Fibroblast of lung (primary cell): ENCODE results near the gene SH3PXD2A. TPM values are rescaled to one million over a fixed set of nuclear protein-coding genes. Genes with fewer than 3 reads are reported as not detected.

Experiments used
- DNase-seq, 2 donors: peaks; one replicate each; pipeline versions ENCODE4 v3.0.0 to v3.0.0-alpha.2; 2010; ENCODE audit warnings: low read depth in 2 of 2
- H2AFZ ChIP-seq: 2 replicates; pipeline ENCODE4 v1.5.1; 2012; ENCODE audit warnings: low read length, control low read depth, inconsistent platforms
- H3K27ac ChIP-seq: 2 replicates; pipeline ENCODE4 v1.5.1; 2011; ENCODE audit warnings: low read length, control low read depth; ENCODE audit not compliant: insufficient read depth
- H3K27me3 ChIP-seq: 2 replicates; pipeline ENCODE4 v1.5.1; 2011; ENCODE audit warnings: mild to moderate bottlenecking, low read length; ENCODE audit not compliant: control insufficient read depth, insufficient read depth
- H3K36me3 ChIP-seq: 2 replicates; pipeline ENCODE4 v1.5.1; 2011; ENCODE audit warnings: low read length; ENCODE audit not compliant: control insufficient read depth, insufficient read depth
- H3K4me1 ChIP-seq: 2 replicates; pipeline ENCODE4 v1.5.1; 2011; ENCODE audit warnings: low read length; ENCODE audit not compliant: control insufficient read depth, insufficient read depth; ENCODE audit errors: extremely low read depth
- H3K4me2 ChIP-seq: 2 replicates; pipeline ENCODE4 v1.5.1; 2011; ENCODE audit warnings: low read length, control low read depth; ENCODE audit not compliant: insufficient read depth; ENCODE audit errors: extremely low read depth
- H3K4me3 ChIP-seq, 4 experiments: fragments of 200-600 bp in 1 of 4; sonication (generic) in 1 of 4; replicated peaks in 1 of 4; 2 replicates each; pipeline ENCODE4 v1.5.1; 2011 to 2016; ENCODE audit warnings: low read length in 4 of 4, low read depth in 3 of 4, mild to moderate bottlenecking in 3 of 4, control low read depth in 2 of 4, inconsistent platforms in 1 of 4, mixed read lengths in 1 of 4; ENCODE audit not compliant: insufficient read depth in 1 of 4; ENCODE audit errors: control extremely low read depth in 1 of 4
- H3K79me2 ChIP-seq: 2 replicates; pipeline ENCODE4 v1.5.1; 2012; ENCODE audit warnings: mild to moderate bottlenecking, low read length, inconsistent platforms; ENCODE audit not compliant: control insufficient read depth, insufficient read depth
- H3K9ac ChIP-seq: 2 replicates; pipeline ENCODE4 v1.5.1; 2011; ENCODE audit warnings: mild to moderate bottlenecking, low read length, control low read depth; ENCODE audit not compliant: insufficient read depth
- H3K9me3 ChIP-seq: 2 replicates; pipeline ENCODE4 v1.5.1; 2012; ENCODE audit warnings: low read depth, low read length; ENCODE audit not compliant: control insufficient read depth, insufficient read depth
- H4K20me1 ChIP-seq: 2 replicates; pipeline ENCODE4 v1.5.1; 2011; ENCODE audit warnings: low read length; ENCODE audit not compliant: control insufficient read depth, insufficient read depth; ENCODE audit errors: extremely low read depth
- EZH2 ChIP-seq: IDR thresholded peaks from 2 replicates; pipeline ENCODE4 v1.5.1; 2012; ENCODE audit warnings: low read length, control low read depth, mild to moderate bottlenecking; ENCODE audit errors: missing control alignments
- polyA plus RNA-seq, 2 donors: library from polyadenylated mRNA; depleted of rRNA in 1 of 2; stranded (reverse) in 1 of 2; unstranded in 1 of 2; fragments of >200 nt; gene quantifications; 2 replicates each; pipeline ENCODE4 v1.2.1, GENCODE V29; 2011 to 2012; ENCODE audit warnings: missing spikeins in 1 of 2
- total RNA-seq: library from RNA; depleted of rRNA; stranded (reverse); fragments of >200 nt; gene quantifications from 2 replicates; pipeline ENCODE4 v1.2.1, GENCODE V29; 2014
- TF ChIP-seq, protein P1 (sequence below), 2 donors: IDR thresholded peaks in 1 of 2; conservative IDR thresholded peaks in 1 of 2; 1 replicate in 1 of 2; 2 replicates in 1 of 2; pipeline ENCODE4 v1.5.1; 2011 to 2012; ENCODE audit warnings: low read length in 2 of 2, control low read depth in 1 of 2, inconsistent platforms in 1 of 2, low read depth in 1 of 2, mild to moderate bottlenecking in 1 of 2

The SH3PXD2A gene
- total and polyA plus RNA-seq, 2 donors (not counting 1 experiment from before 2014, with no cell fraction given) = 25.5 to 33.2 TPM

DNA sequence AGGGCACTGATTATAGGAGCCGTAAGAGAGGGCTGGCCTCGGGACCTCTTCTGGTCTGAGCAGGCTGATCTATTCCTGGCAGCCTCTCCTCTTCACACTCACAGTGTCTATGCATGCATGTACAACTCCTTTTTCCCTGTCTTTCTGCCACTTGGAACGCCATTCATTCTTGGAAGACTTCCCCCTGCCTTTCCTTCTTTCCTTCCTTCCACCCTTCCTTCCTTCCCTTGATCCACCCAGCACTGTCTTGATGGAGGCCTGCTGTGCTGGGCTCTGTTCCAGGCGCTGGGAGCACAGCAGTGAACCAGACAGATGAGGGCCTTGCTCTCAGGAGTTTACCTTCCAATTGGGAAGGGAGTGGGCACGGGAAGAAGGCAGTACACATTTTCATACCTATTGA is 114.8 kb downstream of the SH3PXD2A start:
- Histone ChIP-seq H3K79me2 (no peaks in the 10 kb centered on the region), H2AFZ (no peak overlapping the region), H3K9me3 (no peaks in the 10 kb centered on the region), H3K27ac (no peak overlapping the region), H3K4me2 (no peak overlapping the region), H3K4me3 (no peak overlapping the region), H3K9ac (no peak overlapping the region), H3K4me1 (peaks cover 18% of the 10 kb centered on the region), H3K27me3 (no peaks in the 10 kb centered on the region), H4K20me1 (no peaks in the 10 kb centered on the region), H3K36me3 (no peaks in the 10 kb centered on the region)
- DNase-seq = no peak
- TF ChIP-seq, protein P1, sequence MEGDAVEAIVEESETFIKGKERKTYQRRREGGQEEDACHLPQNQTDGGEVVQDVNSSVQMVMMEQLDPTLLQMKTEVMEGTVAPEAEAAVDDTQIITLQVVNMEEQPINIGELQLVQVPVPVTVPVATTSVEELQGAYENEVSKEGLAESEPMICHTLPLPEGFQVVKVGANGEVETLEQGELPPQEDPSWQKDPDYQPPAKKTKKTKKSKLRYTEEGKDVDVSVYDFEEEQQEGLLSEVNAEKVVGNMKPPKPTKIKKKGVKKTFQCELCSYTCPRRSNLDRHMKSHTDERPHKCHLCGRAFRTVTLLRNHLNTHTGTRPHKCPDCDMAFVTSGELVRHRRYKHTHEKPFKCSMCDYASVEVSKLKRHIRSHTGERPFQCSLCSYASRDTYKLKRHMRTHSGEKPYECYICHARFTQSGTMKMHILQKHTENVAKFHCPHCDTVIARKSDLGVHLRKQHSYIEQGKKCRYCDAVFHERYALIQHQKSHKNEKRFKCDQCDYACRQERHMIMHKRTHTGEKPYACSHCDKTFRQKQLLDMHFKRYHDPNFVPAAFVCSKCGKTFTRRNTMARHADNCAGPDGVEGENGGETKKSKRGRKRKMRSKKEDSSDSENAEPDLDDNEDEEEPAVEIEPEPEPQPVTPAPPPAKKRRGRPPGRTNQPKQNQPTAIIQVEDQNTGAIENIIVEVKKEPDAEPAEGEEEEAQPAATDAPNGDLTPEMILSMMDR (conservative IDR thresholded peaks at IDR 0.05 in 1 of 2, IDR thresholded peaks at IDR 0.05 in 1 of 2; ENCODE audit: low read depth in 1 of 2, low read length in 2 of 2) = no peak
- TF ChIP-seq EZH2 = no peak

DNA sequence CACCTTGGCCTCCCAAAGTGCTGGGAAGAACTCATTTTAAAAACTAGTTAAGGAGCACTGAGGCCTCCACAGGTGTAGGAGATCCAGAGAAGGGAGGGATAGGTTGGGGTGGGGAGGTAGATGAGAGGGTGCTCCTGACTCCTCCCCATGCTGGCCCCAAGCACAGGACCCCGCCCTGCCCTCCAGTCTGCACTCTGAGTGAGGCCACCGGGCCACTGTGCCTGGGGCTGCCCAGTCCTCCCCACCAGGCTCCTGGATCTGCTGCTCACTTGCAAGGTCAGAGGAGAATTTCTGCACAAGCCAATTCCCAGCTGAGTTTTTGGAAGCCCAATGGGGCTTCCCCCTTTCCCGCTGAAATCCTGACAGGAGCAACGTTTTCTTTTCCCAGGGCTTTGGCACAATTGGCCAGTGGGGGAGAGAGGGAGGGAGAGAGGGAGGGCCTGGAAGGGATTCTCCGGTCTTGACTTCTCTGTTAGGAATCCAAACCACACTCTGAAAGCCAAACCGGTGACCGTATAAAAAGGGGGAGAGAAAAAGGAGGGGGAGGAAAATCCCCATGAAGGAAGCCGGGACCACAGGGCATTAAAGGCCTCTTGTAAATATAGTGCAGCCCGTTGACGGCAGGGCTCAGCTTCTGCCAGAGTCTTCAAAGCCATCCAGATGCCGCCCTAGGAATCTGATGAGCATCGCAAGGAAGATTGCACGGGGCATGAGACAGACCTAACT is 116.2 kb downstream of the SH3PXD2A start:
- no peak overlapping the region for H3K4me3 ChIP-seq
- H3K9ac ChIP-seq = peak overlapping the region; percentile 25
- H3K4me1 ChIP-seq = peaks cover 18% of the 10 kb centered on the region
- H4K20me1 ChIP-seq = no peaks in the 10 kb centered on the region
- DNase-seq = peak; percentile 94 to 96
- no peak overlapping the region for H2AFZ ChIP-seq
- TF ChIP-seq EZH2 = no peak
- TF ChIP-seq, protein P1 (conservative IDR thresholded peaks at IDR 0.05 in 1 of 2, IDR thresholded peaks at IDR 0.05 in 1 of 2; ENCODE audit: low read depth in 1 of 2, low read length in 2 of 2) = no peak
- H3K27ac ChIP-seq = peak overlapping the region; percentile 75
- H3K36me3 ChIP-seq = no peaks in the 10 kb centered on the region
- no peaks in the 10 kb centered on the region for H3K9me3 ChIP-seq
- no peaks in the 10 kb centered on the region for H3K79me2 ChIP-seq
- peak overlapping the region; percentile 78 for H3K4me2 ChIP-seq
- H3K27me3 ChIP-seq = no peaks in the 10 kb centered on the region

DNA sequence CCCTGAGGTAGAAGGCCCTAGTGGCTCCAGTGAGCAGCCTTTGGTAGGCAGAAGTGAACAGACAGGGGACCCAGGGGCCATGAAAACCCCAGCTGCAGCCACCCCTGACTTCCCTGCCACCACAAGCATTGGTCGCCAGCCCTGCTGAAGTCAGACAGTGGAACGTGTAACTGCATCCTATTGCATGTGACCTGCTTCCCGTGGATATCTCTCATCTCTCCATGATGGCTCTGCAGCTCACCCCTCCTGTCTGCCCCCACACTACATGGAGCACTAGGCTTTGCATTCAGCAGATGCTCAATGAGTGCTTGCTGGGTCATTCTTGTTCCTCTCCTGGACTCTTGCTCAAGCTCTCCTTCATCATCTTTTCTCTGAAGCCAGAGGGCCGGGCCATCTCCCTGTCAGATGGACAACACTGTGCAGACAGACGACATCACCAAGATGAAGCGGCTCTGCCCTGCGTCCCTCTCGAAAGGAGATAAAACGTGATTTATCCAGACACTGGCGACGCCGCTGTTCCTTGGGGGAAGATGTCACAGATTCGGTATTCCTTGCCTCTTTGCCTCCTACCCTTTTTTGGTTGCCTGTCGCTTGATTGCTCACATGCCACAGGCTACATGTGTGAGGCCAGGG is 117.5 kb downstream of the SH3PXD2A start:
- Histone ChIP-seq H3K79me2 (no peaks in the 10 kb centered on the region), H3K4me2 (no peak overlapping the region), H3K4me1 (peaks cover 18% of the 10 kb centered on the region), H3K36me3 (no peaks in the 10 kb centered on the region), H4K20me1 (no peaks in the 10 kb centered on the region), H3K9me3 (no peaks in the 10 kb centered on the region), H3K9ac (no peak overlapping the region), H2AFZ (no peak overlapping the region), H3K27ac (peak overlapping the region; percentile 66), H3K27me3 (no peaks in the 10 kb centered on the region), H3K4me3 (no peak overlapping the region)
- no peak for DNase-seq
- TF ChIP-seq, protein P1 (conservative IDR thresholded peaks at IDR 0.05 in 1 of 2, IDR thresholded peaks at IDR 0.05 in 1 of 2; ENCODE audit: low read depth in 1 of 2, low read length in 2 of 2) = no peak
- TF ChIP-seq EZH2 = no peak
